ENCODE data around the gene CCDC136.

The CCDC136 gene

DNA sequence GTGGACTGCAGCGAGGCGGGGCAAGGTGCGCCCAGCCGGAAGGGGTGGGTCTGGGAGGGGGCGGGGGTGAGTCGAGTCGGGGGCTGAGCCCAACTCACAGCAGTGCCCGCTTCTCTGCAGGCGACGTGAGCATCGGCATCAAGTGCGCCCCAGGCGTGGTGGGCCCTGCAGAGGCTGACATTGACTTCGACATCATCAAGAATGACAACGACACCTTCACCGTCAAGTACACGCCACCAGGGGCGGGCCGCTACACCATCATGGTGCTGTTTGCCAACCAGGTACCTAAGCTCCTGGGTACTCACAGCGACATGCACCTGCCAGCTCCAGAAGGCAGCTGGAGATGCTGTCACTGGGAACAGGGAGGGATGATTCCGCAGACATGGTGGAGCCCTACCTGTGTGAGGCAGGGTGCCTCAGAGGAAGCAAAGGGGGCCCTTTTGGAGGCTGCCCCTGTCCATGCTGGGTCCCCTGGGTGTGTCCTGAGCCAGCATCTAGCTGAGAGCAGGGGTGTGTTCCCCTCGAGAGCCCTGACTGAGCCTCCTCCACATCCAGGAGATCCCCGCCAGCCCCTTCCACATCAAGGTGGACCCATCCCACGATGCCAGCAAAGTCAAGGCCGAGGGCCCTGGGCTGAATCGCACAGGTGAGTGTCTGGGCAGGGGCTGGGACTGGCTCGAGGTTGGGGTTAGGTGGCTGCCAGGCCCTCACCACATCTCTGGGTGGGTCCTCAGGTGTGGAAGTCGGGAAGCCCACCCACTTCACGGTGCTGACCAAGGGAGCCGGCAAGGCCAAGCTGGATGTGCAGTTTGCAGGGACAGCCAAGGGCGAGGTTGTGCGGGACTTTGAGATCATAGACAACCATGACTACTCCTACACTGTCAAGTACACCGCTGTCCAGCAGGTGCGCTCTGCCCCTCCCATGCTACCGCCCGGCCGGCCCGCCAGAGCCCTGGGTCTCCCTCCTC, 51.2 kb downstream of the CCDC136 start:
- in situ Hi-C loops (cut with MboI; ENCODE audit: low sequenced_read_pairs): no loop called here

DNA sequence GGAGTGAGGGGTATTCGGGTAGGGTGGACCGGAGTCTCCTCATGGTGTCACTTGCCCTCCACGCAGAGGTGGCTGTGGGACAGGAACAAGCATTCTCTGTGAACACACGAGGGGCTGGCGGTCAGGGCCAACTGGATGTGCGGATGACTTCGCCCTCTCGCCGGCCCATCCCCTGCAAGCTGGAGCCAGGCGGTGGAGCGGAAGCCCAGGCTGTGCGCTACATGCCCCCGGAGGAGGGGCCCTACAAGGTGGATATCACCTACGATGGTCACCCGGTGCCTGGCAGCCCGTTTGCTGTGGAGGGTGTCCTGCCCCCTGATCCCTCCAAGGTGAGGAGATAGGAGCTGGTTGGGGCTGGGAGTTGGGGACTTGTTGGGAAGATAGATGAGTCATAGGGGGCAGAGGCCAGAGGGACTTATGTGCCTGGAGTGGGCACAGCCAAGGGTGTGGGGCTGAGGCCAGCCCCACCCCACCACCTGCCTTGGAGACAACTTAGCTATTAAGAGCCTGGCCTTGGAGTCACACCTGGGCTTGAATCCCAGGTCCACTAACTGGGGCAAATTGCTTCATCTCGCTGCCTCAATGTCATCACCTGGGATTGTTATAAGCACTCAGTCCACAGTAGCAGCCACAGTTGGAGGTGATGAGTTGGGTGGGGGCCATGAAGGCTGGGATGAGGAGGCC, 52.3 kb downstream of the CCDC136 start:
- in situ Hi-C loops (cut with MboI; ENCODE audit: low sequenced_read_pairs): no loop called here

DNA sequence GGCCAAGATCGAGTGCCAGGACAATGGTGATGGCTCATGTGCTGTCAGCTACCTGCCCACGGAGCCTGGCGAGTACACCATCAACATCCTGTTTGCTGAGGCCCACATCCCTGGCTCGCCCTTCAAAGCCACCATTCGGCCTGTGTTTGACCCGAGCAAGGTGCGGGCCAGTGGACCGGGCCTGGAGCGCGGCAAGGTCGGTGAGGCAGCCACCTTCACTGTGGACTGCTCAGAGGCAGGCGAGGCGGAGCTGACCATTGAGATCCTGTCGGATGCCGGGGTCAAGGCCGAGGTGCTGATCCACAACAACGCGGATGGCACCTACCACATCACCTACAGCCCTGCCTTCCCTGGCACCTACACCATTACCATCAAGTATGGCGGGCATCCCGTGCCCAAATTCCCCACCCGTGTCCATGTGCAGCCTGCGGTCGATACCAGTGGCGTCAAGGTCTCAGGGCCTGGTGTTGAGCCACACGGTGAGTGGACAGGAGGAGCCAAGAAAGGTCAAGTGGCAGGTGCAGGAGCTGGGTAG, 53.1 kb downstream of the CCDC136 start:
- in situ Hi-C loops (cut with MboI; ENCODE audit: low sequenced_read_pairs): no loop called here

DNA sequence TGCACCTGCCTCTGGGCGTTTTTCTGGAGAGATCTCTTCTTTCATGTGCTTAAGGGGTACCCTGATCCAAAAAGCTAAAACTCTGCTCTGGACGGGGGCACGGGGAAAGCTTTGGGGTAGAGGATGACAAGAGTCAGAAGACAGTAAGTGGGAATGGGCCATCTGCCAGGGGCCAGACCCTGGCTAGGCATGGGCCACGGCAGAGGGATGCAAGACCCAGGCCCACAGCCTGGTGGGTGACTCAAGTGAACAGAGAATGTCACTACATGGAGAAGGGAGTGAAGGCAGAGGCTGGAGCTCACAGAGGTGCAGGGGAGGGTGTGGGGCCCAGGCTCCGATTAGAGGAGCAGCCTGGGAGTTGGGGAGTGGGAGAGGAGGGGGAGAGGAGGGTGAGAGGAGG, 53.7 kb downstream of the CCDC136 start:
- in situ Hi-C loops (cut with MboI; ENCODE audit: low sequenced_read_pairs): no loop called here

DNA sequence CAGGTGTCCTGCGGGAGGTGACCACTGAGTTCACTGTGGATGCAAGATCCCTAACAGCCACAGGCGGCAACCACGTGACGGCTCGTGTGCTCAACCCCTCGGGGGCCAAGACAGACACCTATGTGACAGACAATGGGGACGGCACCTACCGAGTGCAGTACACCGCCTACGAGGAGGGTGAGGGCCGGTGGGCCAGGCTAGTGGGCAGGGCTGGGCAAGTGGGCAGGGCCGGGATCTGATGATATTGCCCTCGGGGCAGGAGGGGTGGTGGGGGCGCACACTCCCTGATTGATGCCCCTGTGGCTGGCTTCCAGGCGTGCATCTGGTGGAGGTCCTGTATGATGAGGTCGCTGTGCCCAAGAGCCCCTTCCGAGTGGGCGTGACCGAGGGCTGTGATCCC, 54.2 kb downstream of the CCDC136 start:
- in situ Hi-C loops (cut with MboI; ENCODE audit: low sequenced_read_pairs): no loop called here

DNA sequence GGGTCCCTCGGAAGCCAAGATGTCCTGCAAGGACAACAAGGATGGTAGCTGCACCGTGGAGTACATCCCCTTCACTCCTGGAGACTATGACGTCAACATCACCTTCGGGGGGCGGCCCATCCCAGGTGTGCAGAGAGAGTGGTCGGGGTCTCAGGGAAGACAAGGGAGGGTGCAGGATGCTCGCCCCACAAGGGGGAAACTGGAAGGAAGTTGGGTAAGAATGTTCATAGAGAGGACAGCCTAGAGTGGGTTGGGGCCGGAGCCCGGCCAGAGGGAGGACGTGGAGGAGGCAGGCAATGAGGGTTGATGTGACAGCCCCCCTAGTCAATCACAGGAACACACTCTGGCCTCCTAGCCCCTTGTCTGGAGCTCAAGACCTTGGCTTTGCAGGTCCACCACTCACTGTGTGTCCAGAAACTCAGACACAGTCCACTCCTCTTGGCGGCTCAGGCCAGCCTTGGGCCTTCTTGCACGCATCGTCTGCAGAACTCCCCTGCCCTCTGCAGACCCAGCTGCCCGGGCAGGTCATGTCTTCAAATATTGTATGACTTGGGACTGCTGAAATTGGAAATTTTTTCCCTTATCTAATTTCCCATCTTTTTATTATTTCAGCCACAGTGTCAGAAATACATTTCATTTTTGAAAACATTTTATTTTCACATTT, 55.1 kb downstream of the CCDC136 start:
- in situ Hi-C loops (cut with MboI; ENCODE audit: low sequenced_read_pairs): no loop called here

DNA sequence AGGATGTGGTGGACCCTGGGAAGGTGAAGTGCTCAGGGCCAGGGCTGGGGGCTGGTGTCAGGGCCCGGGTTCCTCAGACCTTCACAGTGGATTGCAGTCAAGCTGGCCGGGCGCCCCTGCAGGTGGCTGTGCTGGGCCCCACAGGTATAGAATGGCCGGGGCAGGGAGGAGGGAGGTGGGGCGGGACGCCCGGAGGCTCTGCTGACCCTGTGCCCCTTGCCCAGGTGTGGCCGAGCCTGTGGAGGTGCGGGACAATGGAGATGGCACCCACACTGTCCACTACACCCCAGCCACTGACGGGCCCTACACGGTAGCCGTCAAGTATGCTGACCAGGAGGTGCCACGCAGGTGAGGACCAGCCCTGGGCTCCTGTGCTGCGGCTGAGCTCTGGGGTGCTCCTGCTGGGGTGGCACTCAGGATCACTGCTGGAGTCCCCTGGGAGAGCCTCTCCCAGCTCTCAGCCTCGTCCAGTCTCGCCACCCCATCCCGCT, 56.0 kb downstream of the CCDC136 start:
- in situ Hi-C loops (cut with MboI; ENCODE audit: low sequenced_read_pairs): no loop called here

DNA sequence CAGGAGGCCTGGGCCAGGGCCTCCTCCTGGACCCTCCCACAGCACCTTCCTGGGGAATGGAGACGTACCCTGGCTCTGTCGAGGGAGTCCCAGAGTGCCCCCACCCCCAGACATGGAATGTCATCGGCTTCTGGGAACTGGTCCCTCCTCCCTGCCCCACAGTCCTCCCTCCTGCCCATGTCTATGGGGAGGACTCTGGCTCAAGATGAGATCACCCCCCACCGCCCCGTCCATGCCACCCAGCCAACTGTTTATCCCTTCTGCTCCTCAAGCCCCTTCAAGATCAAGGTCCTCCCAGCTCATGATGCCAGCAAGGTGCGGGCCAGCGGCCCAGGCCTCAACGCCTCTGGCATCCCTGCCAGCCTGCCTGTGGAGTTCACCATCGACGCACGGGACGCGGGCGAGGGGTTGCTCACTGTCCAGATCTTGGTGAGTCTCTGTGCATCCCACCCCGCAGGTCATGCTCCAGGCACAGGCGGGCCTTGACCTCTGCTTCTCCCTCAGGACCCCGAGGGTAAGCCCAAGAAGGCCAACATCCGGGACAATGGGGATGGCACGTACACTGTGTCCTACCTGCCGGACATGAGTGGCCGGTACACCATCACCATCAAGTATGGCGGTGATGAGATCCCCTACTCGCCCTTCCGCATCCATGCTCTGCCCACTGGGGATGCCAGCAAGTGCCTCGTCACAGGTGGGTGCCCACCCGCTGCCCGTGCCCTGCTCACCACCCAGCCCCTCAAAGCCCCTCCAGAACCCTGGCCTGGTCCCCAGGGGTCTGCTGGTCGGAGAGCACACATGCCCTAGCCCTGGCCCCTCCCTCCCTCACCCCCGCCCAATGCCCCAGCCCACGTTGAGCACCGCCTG, 56.8 kb downstream of the CCDC136 start:
- in situ Hi-C loops (cut with MboI; ENCODE audit: low sequenced_read_pairs): no loop called here

DNA sequence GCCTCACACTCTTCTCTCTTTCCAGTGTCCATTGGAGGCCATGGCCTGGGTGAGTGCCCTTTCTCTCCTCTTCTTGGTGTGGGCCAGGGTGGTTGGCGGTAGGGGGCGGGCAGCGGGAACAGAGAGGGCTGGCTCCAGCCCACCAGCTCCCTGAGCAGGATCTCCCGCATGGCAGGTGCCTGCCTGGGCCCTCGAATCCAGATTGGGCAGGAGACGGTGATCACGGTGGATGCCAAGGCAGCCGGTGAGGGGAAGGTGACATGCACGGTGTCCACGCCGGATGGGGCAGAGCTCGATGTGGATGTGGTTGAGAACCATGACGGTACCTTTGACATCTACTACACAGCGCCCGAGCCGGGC, 57.4 kb downstream of the CCDC136 start:
- in situ Hi-C loops (cut with MboI; ENCODE audit: low sequenced_read_pairs): no loop called here

DNA sequence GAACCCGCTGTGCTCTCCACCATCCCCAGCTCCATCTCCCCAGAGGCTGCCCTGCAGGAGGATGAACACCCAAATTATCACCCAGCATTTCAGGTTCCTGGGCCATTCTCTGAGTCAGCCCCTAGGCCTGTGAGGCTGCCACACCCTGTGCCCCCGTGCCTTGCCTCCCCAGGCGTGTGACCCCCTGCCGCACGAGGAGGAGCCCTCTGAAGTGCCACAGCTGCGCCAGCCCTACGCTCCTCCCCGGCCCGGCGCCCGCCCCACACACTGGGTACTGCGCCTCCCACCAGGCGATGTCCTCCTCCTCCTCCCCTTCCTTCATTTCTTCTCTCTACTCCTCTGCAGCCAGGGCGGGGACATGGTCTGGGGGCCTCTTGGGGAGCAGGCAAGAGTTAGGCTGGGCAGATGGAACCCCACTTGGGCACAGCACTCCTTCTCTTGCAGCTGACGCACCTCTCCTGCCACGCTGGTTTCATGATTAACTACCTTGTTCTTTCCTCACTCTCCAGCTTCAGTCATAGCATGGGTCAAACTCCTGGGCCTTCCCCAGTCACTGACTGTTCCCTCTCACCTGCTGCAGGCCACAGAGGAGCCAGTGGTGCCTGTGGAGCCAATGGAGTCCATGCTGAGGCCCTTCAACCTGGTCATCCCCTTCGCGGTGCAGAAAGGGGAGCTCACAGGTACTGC, 58.2 kb downstream of the CCDC136 start:
- in situ Hi-C loops (cut with MboI; ENCODE audit: low sequenced_read_pairs): no loop called here

DNA sequence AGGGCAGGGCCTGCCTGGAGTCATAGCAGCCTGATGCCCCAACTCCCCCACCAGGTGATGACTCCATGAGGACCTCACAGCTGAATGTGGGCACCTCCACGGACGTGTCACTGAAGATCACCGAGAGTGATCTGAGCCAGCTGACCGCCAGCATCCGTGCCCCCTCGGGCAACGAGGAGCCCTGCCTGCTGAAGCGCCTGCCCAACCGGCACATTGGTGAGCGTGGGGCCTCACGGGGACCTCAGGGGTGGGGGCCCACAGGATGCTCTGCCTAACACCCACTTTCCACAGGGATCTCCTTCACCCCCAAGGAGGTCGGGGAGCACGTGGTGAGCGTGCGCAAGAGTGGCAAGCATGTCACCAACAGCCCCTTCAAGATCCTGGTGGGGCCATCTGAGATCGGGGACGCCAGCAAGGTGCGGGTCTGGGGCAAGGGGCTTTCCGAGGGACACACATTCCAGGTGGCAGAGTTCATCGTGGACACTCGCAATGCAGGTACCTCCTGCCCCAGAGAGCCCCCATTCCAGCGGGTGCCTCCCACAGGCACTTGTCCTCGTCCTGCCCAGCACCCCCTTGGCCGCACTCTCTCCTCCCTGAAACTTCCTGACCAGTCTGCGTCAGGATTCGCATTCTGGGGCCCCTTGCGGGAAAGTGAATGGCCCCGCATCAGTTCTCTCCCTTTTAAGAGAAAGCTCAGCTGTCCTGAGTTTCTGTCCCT, 60.9 kb downstream of the CCDC136 start:
- in situ Hi-C loops (cut with MboI; ENCODE audit: low sequenced_read_pairs): no loop called here

DNA sequence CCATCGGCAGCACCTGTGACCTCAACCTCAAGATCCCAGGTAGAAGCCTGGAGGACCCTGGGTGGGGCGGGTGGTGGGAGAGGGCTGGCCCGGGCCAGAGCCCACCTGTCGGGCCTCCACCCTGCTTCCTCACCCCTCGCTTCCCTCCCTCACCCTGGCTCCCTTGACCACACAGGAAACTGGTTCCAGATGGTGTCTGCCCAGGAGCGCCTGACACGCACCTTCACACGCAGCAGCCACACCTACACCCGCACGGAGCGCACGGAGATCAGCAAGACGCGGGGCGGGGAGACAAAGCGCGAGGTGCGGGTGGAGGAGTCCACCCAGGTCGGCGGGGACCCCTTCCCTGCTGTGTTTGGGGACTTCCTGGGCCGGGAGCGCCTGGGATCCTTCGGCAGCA, 62.0 kb downstream of the CCDC136 start:
- in situ Hi-C loops (cut with MboI; ENCODE audit: low sequenced_read_pairs): no loop called here

DNA sequence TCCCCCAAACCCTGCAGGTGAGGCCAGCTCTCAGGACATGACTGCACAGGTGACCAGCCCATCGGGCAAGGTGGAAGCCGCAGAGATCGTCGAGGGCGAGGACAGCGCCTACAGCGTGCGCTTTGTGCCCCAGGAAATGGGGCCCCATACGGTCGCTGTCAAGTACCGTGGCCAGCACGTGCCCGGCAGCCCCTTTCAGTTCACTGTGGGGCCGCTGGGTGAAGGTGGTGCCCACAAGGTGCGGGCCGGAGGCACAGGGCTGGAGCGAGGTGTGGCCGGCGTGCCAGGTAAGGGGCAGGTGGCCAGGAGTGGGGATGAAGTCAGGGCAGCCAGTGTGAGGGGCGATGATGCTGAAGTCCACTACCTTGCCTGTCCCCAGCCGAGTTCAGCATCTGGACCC, 62.6 kb downstream of the CCDC136 start:
- in situ Hi-C loops (cut with MboI; ENCODE audit: low sequenced_read_pairs): no loop called here

DNA sequence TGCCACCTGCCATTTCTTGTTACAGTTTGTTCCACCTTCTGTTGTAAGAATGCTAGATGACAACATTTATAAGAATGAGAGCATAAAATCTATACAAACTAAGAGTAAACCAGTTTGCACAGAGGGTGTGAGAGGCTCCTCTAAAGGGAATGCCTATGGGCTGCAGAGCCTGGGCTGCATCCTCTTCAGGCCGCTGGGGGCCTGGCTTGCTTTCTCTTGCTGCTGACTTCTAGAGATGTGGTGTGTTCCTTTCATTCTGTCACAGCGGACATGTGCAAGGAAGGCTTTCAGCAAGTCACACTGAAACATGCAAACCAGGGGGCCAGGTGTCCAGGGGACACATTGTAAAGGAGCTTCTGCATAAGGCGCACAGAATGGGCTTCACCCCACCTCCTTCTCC, 63.8 kb downstream of the CCDC136 start:
- in situ Hi-C loops (cut with MboI; ENCODE audit: low sequenced_read_pairs): no loop called here

DNA sequence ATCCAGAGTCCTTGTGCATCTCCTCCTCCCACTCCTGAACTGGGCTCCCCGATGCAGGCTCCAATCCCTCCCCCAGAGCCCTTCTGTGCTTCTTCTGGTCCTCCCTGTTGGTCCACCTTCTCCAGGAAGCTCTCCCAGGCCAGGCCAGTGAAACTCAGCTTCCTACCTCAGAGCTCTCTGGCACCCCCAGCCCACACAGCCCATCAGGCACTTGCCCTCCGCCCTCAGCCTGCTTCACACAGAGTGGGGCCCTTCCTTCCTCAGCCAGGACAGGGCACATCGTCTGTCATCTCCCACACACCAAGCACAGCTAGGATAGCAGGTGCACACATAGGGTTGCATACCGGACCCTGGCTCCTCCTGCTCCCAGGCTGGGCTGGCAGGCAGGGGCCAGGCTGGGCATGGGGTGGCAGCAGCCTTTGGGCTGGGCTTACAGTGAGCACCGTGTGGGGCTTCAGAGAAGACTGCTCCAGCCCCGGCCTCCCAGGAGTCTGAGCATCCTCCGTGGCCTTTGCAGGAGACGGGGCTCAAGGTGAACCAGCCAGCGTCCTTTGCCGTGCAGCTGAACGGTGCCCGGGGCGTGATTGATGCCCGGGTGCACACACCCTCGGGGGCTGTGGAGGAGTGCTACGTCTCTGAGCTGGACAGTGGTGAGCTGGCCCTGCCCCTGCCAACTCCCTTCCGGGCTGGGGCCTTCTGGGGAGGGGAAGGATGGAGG, 64.4 kb downstream of the CCDC136 start:
- in situ Hi-C loops (cut with MboI; ENCODE audit: low sequenced_read_pairs): no loop called here

DNA sequence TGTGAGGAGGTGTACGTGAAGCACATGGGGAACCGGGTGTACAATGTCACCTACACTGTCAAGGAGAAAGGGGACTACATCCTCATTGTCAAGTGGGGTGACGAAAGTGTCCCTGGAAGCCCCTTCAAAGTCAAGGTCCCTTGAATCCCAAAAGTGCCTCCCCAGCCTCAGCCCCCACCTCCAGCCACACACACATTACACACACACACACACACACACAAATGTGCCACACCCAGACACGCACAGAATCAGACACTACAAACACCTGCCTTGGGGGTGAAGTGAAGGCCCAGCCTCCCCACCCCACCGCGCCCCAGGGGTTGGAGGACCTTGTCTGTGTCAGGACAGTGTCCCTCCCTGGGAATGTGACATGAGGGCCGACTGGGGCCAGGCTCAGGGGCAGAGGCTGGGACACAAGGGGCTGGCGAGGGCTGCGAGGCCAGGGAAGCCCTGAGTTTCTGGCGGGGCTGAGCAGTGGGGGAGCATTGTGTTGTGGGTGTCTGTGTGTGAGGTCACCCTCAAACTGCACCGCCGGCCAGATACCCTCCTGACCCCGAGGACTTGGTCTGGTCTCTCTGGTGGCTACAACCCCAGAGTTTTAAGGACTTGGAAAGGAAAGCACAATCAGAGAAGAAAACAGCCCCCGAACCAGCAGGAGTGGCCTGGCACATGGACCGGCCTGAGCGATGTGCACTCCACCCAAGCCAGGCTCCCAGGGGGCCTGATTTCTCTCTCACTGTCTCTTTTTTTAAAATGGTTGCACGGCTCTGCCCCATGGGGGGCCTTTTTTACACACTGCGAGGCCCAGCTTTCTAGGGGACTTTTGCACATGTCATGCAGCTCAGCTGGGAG, 66.8 kb downstream of the CCDC136 start:
- in situ Hi-C loops (cut with MboI; ENCODE audit: low sequenced_read_pairs): no loop called here

All from HL-60/S4 (cell line).